DOHH2 (cell line): ENCODE results near the gene CACNA1D.

Source experiments
- CTCF ChIP-seq: fragments of 200-600 bp; sonication (generic); IDR thresholded peaks from one replicate; pipeline ENCODE4 v1.5.1; 2014; ENCODE audit warnings: antibody characterized with exemption, mild to moderate bottlenecking, low read depth, low read length; ENCODE audit not compliant: poor library complexity, severe bottlenecking
- EZH2phosphoT487 ChIP-seq: fragments of 200-600 bp; sonication (generic); IDR thresholded peaks from 2 replicates; pipeline ENCODE4 v1.6.1; 2017; ENCODE audit warnings: borderline replicate concordance, mild to moderate bottlenecking, antibody characterized with exemption, low read length, moderate library complexity, mixed read lengths

GRCh38 chr3:53801319-53801718, 306.9 kb downstream of the CACNA1D start:
- no peak for TF ChIP-seq CTCF
- TF ChIP-seq EZH2phosphoT487: no peak
